ENCODE data around the gene DMXL1.

Gene DMXL1

DNA sequence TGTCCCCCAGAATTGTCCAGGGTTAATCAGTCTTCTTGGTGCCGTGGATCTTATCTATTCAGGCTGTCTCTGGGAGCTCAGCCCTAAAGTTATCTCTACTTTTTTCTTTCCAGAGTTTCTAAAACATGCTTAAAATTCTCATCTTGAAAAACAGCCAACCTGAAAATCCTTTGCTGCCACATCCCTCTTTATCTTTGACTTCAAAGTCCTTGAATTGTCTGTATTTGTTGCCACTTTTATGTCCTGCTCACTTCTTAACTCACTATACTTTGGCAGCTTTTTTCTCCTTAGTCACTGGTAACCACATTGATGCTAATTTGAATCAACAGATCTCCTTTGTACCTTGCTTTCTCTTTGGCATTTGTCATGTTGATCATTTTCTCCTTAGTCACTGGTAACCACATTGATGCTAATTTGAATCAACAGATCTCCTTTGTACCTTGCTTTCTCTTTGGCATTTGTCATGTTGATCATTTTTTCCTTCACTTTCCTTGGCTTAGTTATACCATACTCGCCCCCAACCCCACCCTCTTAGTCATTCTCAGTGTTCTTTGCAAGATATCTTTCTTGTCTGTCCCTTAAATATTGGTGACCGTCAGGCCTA, 8.5 kb downstream of the DMXL1 start:
- Histone ChIP-seq H3K4me2 (no peak overlapping the region), H2AFZ (ENCODE audit: low read depth) (no peak overlapping the region), H4K20me1 (ENCODE audit: insufficient read depth) (no peaks in the 10 kb centered on the region), H3K36me3 (ENCODE audit: insufficient read depth) (no peaks in the 10 kb centered on the region), H3K27me3 (ENCODE audit: insufficient read depth, low read depth) (no peaks in the 10 kb centered on the region), H3K79me2 (ENCODE audit: insufficient read depth, low read depth) (peaks cover 9% of the 10 kb centered on the region; the same call in 1 of the 2 replicates), H3K27ac (no peak overlapping the region), H3K4me1 (ENCODE audit: low read depth, poor library complexity, severe bottlenecking) (peaks cover 21% of the 10 kb centered on the region), H3K4me3 (IDR thresholded peaks at IDR 0.05; ENCODE audit: insufficient read depth, low read depth, low read length) (no peak overlapping the region), H3K9ac (no peak overlapping the region)
- TF ChIP-seq, protein P1, sequence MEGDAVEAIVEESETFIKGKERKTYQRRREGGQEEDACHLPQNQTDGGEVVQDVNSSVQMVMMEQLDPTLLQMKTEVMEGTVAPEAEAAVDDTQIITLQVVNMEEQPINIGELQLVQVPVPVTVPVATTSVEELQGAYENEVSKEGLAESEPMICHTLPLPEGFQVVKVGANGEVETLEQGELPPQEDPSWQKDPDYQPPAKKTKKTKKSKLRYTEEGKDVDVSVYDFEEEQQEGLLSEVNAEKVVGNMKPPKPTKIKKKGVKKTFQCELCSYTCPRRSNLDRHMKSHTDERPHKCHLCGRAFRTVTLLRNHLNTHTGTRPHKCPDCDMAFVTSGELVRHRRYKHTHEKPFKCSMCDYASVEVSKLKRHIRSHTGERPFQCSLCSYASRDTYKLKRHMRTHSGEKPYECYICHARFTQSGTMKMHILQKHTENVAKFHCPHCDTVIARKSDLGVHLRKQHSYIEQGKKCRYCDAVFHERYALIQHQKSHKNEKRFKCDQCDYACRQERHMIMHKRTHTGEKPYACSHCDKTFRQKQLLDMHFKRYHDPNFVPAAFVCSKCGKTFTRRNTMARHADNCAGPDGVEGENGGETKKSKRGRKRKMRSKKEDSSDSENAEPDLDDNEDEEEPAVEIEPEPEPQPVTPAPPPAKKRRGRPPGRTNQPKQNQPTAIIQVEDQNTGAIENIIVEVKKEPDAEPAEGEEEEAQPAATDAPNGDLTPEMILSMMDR (conservative IDR thresholded peaks at IDR 0.05; ENCODE audit: low read depth, low read length): no peak

- H3K27me3 ChIP-seq (ENCODE audit: insufficient read depth, low read depth): no peaks in the 10 kb centered on the region
- H3K9ac ChIP-seq: no peak overlapping the region
- H4K20me1 ChIP-seq (ENCODE audit: insufficient read depth): no peaks in the 10 kb centered on the region
- H3K4me3 ChIP-seq (IDR thresholded peaks at IDR 0.05; ENCODE audit: insufficient read depth, low read depth, low read length): no peak overlapping the region
- no peaks in the 10 kb centered on the region for H3K36me3 ChIP-seq (ENCODE audit: insufficient read depth)
- peaks cover 9% of the 10 kb centered on the region; the same call in 1 of the 2 replicates for H3K79me2 ChIP-seq (ENCODE audit: insufficient read depth, low read depth)
- H3K4me2 ChIP-seq: no peak overlapping the region
- peaks cover 21% of the 10 kb centered on the region for H3K4me1 ChIP-seq (ENCODE audit: low read depth, poor library complexity, severe bottlenecking)
- no peak overlapping the region for H2AFZ ChIP-seq (ENCODE audit: low read depth)
- TF ChIP-seq, protein P1 (conservative IDR thresholded peaks at IDR 0.05; ENCODE audit: low read depth, low read length): no peak
- H3K27ac ChIP-seq: no peak overlapping the region
Measured at GRCh38 chr5:119080936-119081335, 10.0 kb downstream of the DMXL1 start.

GRCh38 chr5:119082691-119083090, 11.8 kb downstream of the DMXL1 start:
- Histone ChIP-seq H3K4me1 (ENCODE audit: low read depth, poor library complexity, severe bottlenecking) (peaks cover 20% of the 10 kb centered on the region), H3K27me3 (ENCODE audit: insufficient read depth, low read depth) (no peaks in the 10 kb centered on the region), H3K9ac (no peak overlapping the region), H4K20me1 (ENCODE audit: insufficient read depth) (no peaks in the 10 kb centered on the region), H2AFZ (ENCODE audit: low read depth) (no peak overlapping the region), H3K4me3 (IDR thresholded peaks at IDR 0.05; ENCODE audit: insufficient read depth, low read depth, low read length) (no peak overlapping the region), H3K4me2 (no peak overlapping the region), H3K36me3 (ENCODE audit: insufficient read depth) (no peaks in the 10 kb centered on the region), H3K27ac (no peak overlapping the region), H3K79me2 (ENCODE audit: insufficient read depth, low read depth) (peaks cover 9% of the 10 kb centered on the region; the same call in 1 of the 2 replicates)
- TF ChIP-seq, protein P1 (conservative IDR thresholded peaks at IDR 0.05; ENCODE audit: low read depth, low read length): no peak

DNA sequence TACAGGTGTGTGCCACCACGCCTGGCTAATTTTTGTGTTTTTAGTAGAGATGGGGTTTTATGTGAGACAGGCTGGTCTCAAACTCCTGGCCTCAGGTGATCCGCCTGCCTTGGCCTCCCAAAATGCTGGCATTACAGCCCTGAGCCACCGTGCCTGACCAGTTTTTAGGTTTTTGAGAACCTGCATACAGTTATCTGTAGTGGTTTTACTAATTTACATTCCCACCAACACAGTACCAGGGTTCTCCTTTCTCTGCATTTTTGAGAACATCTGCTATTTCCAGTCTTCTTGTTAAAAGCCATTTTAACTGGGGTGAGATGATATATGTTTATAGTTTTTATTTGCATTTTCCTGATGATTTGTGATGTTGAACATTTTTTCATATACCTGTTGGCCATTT, 12.8 kb downstream of the DMXL1 start:
- H3K4me3 ChIP-seq (IDR thresholded peaks at IDR 0.05; ENCODE audit: insufficient read depth, low read depth, low read length): no peak overlapping the region
- H4K20me1 ChIP-seq (ENCODE audit: insufficient read depth): no peaks in the 10 kb centered on the region
- peaks cover 13% of the 10 kb centered on the region; the same call in 1 of the 2 replicates for H3K79me2 ChIP-seq (ENCODE audit: insufficient read depth, low read depth)
- TF ChIP-seq, protein P1 (conservative IDR thresholded peaks at IDR 0.05; ENCODE audit: low read depth, low read length): no peak
- no peaks in the 10 kb centered on the region for H3K36me3 ChIP-seq (ENCODE audit: insufficient read depth)
- H2AFZ ChIP-seq (ENCODE audit: low read depth): no peak overlapping the region
- H3K4me2 ChIP-seq: no peak overlapping the region
- H3K27me3 ChIP-seq (ENCODE audit: insufficient read depth, low read depth): no peaks in the 10 kb centered on the region
- H3K27ac ChIP-seq: no peak overlapping the region
- H3K4me1 ChIP-seq (ENCODE audit: low read depth, poor library complexity, severe bottlenecking): peaks cover 10% of the 10 kb centered on the region
- no peak overlapping the region for H3K9ac ChIP-seq

Data from KMS-11 (cell line).